ENCODE results near the gene ZKSCAN3. TPM values are rescaled to one million over a fixed set of nuclear protein-coding genes. Genes with fewer than 3 reads are reported as not detected.

Gene ZKSCAN3
- total and polyA plus RNA-seq, 2 donors (not counting 1 experiment from before 2014, with no cell fraction given), result 4.0 to 11.9 TPM

GRCh38 chr6:28326371-28326948 is 23.3 kb upstream of the ZKSCAN3 start:
- Mint-ChIP-seq H3K27me3 (peaks cover 4% of the 10 kb centered on the region), H3K4me3 (no peak overlapping the region), H3K4me1 (no peaks in the 10 kb centered on the region), H3K9me3 (ENCODE audit: insufficient read depth) (peaks cover 26% of the 10 kb centered on the region), H3K27ac (no peak overlapping the region)
- Histone ChIP-seq H2AFZ (ENCODE audit: insufficient read depth, low read depth, low read length, poor library complexity, severe bottlenecking) (no peak overlapping the region), H3K36me3 (replicated peaks in 1 of 2; ENCODE audit: control extremely low read depth in 1 of 2, control insufficient read depth in 1 of 2, extremely low read depth in 1 of 2, insufficient read depth in 2 of 2, low read length in 1 of 2) (peaks cover 0 to 1% of the 10 kb centered on the region in 2 experiments), H3K79me2 (ENCODE audit: control insufficient read depth, insufficient read depth, low read length) (no peaks in the 10 kb centered on the region), H3K27me3 (replicated peaks in 1 of 4; ENCODE audit: control extremely low read depth in 1 of 4, control insufficient read depth in 3 of 4, insufficient read depth in 4 of 4, low read length in 3 of 4) (no peaks in the 10 kb centered on the region), H4K20me1 (ENCODE audit: control insufficient read depth, insufficient read depth, low read length, poor library complexity, severe bottlenecking) (no peaks in the 10 kb centered on the region), H3K4me3 (ENCODE audit: control extremely low read depth in 1 of 5, extremely low read depth in 1 of 5, insufficient read depth in 1 of 5, low read depth in 2 of 5, low read length in 4 of 5) (no peak overlapping the region), H3K4me2 (replicated peaks; ENCODE audit: low read depth, low read length, poor library complexity, severe bottlenecking) (no peak overlapping the region), H3K9ac (ENCODE audit: low read length) (no peak overlapping the region), H3K4me1 (ENCODE audit: control insufficient read depth in 2 of 2, insufficient read depth in 2 of 2, low read length in 2 of 2) (no peaks in the 10 kb centered on the region), H3K9me3 (ENCODE audit: control extremely low read depth in 1 of 3, control insufficient read depth in 2 of 3, insufficient read depth in 1 of 3, low read length in 2 of 3) (peaks cover 1 to 25% (median 17%) of the 10 kb centered on the region in 3 donors), H3K27ac (ENCODE audit: low read length in 2 of 2) (no peak overlapping the region)
- 92% methylated on average over 7 of the region's 7 CpGs for WGBS (ENCODE audit: insufficient coverage)
- intact Hi-C loops (cut with micrococcal nuclease), result no loop called here
- no peak for ATAC-seq (ENCODE audit: low read depth)
- ChIA-PET CTCF (no interaction called here), POLR2A (no interaction called here)
- no peak for TF ChIP-seq CTCF (IDR thresholded peaks at IDR 0.05)
- TF ChIP-seq EZH2 (IDR thresholded peaks at IDR 0.05; ENCODE audit: borderline replicate concordance, insufficient read depth, low read depth, low read length, poor library complexity, severe bottlenecking), result no peak
- DNase-seq, result no peak

GRCh38 chr6:28330041-28330440 is 19.7 kb upstream of the ZKSCAN3 start:
- H3K9ac ChIP-seq (ENCODE audit: low read length), result no peak overlapping the region
- POLR2A ChIA-PET, result no interaction called here
- no peaks in the 10 kb centered on the region for H3K79me2 ChIP-seq (ENCODE audit: control insufficient read depth, insufficient read depth, low read length)
- no peak overlapping the region for H3K4me2 ChIP-seq (replicated peaks; ENCODE audit: low read depth, low read length, poor library complexity, severe bottlenecking)
- no peak overlapping the region for H3K27ac ChIP-seq (ENCODE audit: low read length in 2 of 2)
- H4K20me1 ChIP-seq (ENCODE audit: control insufficient read depth, insufficient read depth, low read length, poor library complexity, severe bottlenecking), result no peaks in the 10 kb centered on the region
- intact Hi-C loops (cut with micrococcal nuclease), result no loop called here
- peaks cover 1 to 23% (median 17%) of the 10 kb centered on the region in 3 donors for H3K9me3 ChIP-seq (ENCODE audit: control extremely low read depth in 1 of 3, control insufficient read depth in 2 of 3, insufficient read depth in 1 of 3, low read length in 2 of 3)
- CTCF ChIA-PET, result no interaction called here
- H3K4me3 ChIP-seq (ENCODE audit: control extremely low read depth in 1 of 5, extremely low read depth in 1 of 5, insufficient read depth in 1 of 5, low read depth in 2 of 5, low read length in 4 of 5), result no peak overlapping the region
- H3K36me3 ChIP-seq (replicated peaks in 1 of 2; ENCODE audit: control extremely low read depth in 1 of 2, control insufficient read depth in 1 of 2, extremely low read depth in 1 of 2, insufficient read depth in 2 of 2, low read length in 1 of 2), result peaks cover 0 to 1% of the 10 kb centered on the region in 2 experiments
- ATAC-seq (ENCODE audit: low read depth) (no peak), DNase-seq (no peak)
- no peak overlapping the region for H2AFZ ChIP-seq (ENCODE audit: insufficient read depth, low read depth, low read length, poor library complexity, severe bottlenecking)
- no CpG with 5 or more reads among the region's 1 CpG for WGBS (ENCODE audit: insufficient coverage)
- H3K27me3 ChIP-seq (replicated peaks in 1 of 4; ENCODE audit: control extremely low read depth in 1 of 4, control insufficient read depth in 3 of 4, insufficient read depth in 4 of 4, low read length in 3 of 4), result no peaks in the 10 kb centered on the region
- Mint-ChIP-seq H3K27ac (no peak overlapping the region), H3K27me3 (no peaks in the 10 kb centered on the region), H3K4me1 (no peaks in the 10 kb centered on the region), H3K4me3 (no peak overlapping the region), H3K9me3 (ENCODE audit: insufficient read depth) (peaks cover 23% of the 10 kb centered on the region)
- TF ChIP-seq EZH2 (IDR thresholded peaks at IDR 0.05; ENCODE audit: borderline replicate concordance, insufficient read depth, low read depth, low read length, poor library complexity, severe bottlenecking) (no peak), CTCF (IDR thresholded peaks at IDR 0.05) (no peak)
- H3K4me1 ChIP-seq (ENCODE audit: control insufficient read depth in 2 of 2, insufficient read depth in 2 of 2, low read length in 2 of 2), result peaks cover 0 to 2% of the 10 kb centered on the region in 2 donors

All from B cell (primary cell).